Activated CD4-positive, alpha-beta T cell treated with anti-CD3 and anti-CD28 coated beads, Interleukin-2, amount 50 U/mL, for 16 hours (primary cell): ENCODE results near the gene VPS54.
"Not testable (repeated sequence)": the region's sequence is repeated elsewhere in the genome, so short reads cannot be mapped to it uniquely, and the experiment has no call there.

Source experiments
- DNase-seq: peaks from one replicate; pipeline ENCODE4 v3.0.0-alpha.2; 2020

Gene VPS54

GRCh38 chr2:63863707-63864106, 155.5 kb downstream of the VPS54 start:
- DNase-seq, result no peak

- DNase-seq, result no peak
Observed at GRCh38 chr2:63862806-63863205, 156.4 kb downstream of the VPS54 start.

- DNase-seq, result peak; percentile 45
Observed at GRCh38 chr2:63861220-63861822, 157.9 kb downstream of the VPS54 start.

- DNase-seq, result no peak
Observed at GRCh38 chr2:63858291-63858690, 160.9 kb downstream of the VPS54 start.

- peak; percentile 70 for DNase-seq
Observed at GRCh38 chr2:63856303-63856603, 163.0 kb downstream of the VPS54 start.

GRCh38 chr2:63855418-63856302, 163.6 kb downstream of the VPS54 start:
- DNase-seq, result no peak

GRCh38 chr2:63853527-63854310, 165.5 kb downstream of the VPS54 start:
- no peak for DNase-seq

- DNase-seq, result no peak
Observed at GRCh38 chr2:63851691-63852311, 167.4 kb downstream of the VPS54 start.

GRCh38 chr2:63850649-63851048, 168.6 kb downstream of the VPS54 start:
- DNase-seq, result no peak

- no peak for DNase-seq
Observed at GRCh38 chr2:63850204-63850571, 169.0 kb downstream of the VPS54 start.

GRCh38 chr2:63849381-63850203, 169.6 kb downstream of the VPS54 start:
- DNase-seq, result no peak

GRCh38 chr2:63847571-63847970, 171.7 kb downstream of the VPS54 start:
- DNase-seq, result not testable (repeated sequence)

- DNase-seq, result no peak
Observed at GRCh38 chr2:63846487-63846886, 172.7 kb downstream of the VPS54 start.

- no peak for DNase-seq
Observed at GRCh38 chr2:63845866-63846265, 173.4 kb downstream of the VPS54 start.

- DNase-seq, result no peak
Observed at GRCh38 chr2:63844616-63845015, 174.6 kb downstream of the VPS54 start.

- no peak for DNase-seq
Observed at GRCh38 chr2:63843791-63844190, 175.4 kb downstream of the VPS54 start.

- DNase-seq, result no peak
Observed at GRCh38 chr2:63843093-63843492, 176.1 kb downstream of the VPS54 start.

- DNase-seq, result peak; percentile 25
Observed at GRCh38 chr2:63842149-63843061, 176.8 kb downstream of the VPS54 start.
